GM18519 (cell line): Measurements from ENCODE around the gene TBC1D22A.
"Not testable (repeated sequence)": the region's sequence is repeated elsewhere in the genome, so short reads cannot be mapped to it uniquely, and the experiment has no call there.

Experiments
- ATAC-seq: cut with Tn5 transposase; IDR thresholded peaks from one replicate; pipeline ENCODE4 v1.9.1; 2021; ENCODE audit warnings: mild to moderate bottlenecking, moderate library complexity; ENCODE audit not compliant: unreplicated experiment, low FRiP score

Gene TBC1D22A

DNA sequence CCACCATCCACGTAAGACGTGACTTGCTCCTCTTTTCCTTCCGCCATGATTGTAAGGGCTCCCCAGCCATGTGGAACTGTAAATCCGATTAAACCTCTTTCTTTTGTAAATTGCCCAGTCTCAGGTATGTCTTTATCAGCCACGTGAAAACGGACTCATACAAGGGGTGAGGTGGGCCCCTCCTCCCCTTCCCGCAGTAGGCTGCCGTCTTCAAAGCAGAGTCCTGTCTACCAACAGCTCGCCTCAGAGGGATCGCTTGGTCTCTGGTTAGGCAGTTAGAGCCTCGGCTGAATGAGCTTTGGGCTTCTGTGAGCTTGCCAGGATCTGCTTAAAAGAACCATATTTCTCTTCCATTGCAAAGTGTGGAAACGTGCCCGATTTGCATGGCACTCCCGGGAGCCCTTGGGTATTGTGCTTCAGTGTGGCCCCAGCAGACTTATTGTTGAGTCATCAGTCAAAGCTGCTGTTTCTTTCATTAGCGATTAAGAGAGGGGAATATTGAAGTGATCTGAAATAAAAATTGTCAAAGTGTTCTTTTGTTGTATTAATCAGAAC, 338.3 kb downstream of the TBC1D22A start:
- ATAC-seq = no peak

DNA sequence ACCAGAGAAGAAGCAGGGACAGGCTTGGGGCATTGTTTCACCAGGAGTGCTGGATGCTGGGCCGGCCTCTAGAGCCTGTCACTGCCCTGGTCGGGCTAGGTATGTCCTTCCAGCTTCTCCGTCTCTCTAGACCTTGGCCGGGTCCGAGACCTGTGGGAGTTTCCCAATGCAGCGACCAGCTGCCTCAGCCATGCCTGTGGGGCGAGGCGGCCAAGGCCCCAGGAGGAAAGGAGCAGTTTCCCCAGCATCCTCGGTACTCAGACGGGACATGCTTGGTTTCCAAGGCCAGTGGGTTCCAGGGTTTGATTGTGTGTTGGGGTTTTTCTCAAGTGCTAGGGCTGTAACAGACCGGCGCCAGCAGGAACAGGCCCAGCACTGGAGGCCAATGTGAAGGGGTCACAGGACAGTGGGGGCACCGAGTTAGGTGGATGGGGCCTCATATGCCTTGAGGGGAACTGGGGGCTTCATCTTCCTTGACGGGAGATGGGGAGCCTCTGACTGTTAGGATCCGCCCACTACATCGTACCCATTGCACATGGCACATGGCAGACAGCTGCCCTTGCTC, 339.0 kb downstream of the TBC1D22A start:
- ATAC-seq = no peak

- ATAC-seq = no peak
Observed at GRCh38 chr22:47102081-47102480, 339.6 kb downstream of the TBC1D22A start.

DNA sequence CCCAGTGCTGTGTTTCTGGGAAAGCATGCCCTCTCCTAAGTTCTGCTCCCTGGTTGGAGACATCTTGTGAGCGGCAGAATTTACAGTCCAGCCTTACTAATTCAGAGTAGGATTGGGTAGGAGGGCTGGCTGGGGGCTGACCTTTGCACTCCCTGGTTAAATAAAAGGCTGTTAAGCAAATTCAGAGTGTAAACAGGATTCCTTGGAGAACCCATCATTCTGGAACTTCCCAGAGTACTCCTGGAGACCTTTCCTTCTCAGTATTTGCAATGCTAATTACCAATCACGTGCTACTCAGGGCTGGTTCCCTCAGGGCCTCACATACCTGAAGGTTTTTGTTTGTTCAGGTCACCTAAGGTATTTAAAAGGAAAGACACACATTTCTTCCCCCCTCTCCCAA, 340.2 kb downstream of the TBC1D22A start:
- no peak for ATAC-seq

- no peak for ATAC-seq
Observed at GRCh38 chr22:47105085-47105484, 342.6 kb downstream of the TBC1D22A start.

DNA sequence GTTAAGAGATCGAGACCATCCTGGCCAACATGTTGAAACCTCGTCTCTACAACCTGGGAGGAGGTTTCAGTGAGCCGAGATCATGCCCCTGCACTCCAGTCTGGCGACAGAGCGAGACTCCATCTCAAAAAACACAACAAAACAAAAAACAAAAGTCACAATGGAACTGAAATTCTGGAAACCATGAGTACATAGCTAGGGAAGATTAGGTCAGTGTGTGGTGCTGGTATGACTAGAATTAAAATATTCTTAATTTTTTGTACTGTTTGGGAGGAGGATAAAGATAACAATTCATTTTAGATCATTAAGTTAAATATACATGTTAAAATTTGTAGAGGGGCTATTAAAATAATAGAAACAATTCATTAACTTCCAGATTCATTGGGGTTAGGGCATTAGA, 344.4 kb downstream of the TBC1D22A start:
- ATAC-seq = no peak

- no peak for ATAC-seq
Observed at GRCh38 chr22:47107431-47107830, 345.0 kb downstream of the TBC1D22A start.

DNA sequence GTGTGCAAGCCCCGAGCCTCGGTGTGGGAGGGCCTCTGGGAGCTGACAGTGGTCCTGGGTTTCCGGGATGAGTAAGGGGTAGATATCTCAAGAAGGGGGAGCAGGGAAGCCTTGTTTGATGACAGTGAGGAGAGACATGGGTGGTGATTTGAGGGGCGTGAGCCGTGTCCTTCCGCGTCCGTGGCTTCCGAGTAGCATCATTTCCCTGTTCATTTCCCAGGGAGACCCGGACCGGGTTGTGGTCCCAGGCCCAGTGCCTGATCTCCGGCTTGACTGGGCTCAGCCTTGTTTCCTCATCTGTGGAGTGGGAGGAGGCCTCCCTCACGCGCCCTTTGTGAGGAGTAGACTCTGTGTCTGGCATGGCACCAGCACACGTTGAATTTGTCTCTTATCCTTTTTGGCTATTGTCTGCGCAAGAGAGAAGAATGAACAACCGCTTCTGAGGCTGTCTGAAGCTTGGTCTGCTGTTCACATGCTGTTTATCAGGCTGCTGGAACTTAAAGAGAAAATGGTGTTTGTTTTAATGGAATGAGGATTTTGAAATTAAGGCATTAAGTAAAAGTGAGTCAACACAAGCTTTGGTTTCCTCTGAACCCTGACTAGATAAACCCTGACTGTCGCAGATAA, 348.5 kb downstream of the TBC1D22A start:
- ATAC-seq = no peak

DNA sequence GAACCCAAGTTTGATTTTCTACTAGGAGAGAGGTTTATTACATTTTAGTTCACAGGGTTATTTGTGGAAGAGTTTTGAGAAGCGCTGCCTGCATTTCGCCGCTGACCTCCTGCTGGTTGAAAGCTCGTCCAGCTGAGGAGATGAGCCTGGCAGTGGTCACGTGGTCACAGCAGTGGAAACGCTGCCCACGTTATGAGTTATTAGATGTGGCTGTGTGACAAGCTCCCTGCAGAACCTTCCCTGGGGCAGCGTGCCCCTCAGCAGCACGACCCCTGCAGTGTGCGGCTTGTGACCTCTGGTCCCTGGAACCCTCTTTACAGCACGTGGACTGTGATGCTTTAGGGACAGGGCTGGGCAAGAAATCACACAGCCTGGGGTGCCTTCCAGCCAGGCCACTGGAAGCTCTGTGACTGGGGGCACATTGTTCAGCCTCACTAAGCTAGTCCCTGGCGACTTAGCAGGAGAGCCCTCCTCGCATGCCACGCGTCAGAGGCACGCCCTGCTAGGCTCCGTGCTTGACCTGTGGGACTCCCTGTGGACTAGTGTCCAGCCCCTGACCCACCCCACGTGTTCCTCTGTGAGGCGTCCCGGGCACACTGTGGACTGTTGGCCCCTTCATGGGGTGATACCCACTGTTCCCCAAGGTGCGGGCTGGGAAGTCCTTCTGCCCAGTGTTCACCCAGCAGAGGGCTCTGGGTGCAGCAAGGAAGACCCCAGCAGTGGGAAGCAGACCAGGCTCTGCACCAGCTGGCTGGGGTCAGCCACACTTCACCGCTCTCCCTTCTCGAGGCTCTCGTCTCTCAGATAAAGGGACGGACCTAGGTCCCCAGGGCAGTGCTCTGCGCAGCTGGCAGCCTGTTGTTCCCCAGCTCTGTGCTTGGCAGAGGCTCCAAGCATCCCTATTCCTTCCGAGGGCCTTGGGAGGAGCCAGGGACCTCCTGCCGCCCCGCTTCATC, 349.5 kb downstream of the TBC1D22A start:
- no peak for ATAC-seq

DNA sequence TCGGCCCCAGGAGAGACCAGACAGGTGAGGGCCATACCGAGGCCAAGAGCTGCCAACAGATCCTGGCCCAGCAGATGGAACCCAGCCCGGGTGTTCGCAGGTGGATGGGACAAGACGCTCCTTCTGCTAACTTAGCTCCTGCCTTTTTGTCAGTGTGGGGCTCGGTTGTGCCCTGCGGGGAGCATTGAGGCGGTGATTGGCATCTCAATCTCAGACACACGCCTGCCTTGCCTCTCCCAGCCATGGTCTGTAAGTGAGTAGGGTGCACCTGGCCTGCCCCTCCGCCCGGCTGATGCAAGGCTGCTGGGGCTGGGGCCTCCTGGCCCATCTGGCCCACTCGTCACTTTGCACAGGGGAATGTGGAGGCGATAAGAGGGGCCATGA, 350.1 kb downstream of the TBC1D22A start:
- ATAC-seq = no peak

GRCh38 chr22:47112994-47113852, 350.8 kb downstream of the TBC1D22A start:
- ATAC-seq = no peak

DNA sequence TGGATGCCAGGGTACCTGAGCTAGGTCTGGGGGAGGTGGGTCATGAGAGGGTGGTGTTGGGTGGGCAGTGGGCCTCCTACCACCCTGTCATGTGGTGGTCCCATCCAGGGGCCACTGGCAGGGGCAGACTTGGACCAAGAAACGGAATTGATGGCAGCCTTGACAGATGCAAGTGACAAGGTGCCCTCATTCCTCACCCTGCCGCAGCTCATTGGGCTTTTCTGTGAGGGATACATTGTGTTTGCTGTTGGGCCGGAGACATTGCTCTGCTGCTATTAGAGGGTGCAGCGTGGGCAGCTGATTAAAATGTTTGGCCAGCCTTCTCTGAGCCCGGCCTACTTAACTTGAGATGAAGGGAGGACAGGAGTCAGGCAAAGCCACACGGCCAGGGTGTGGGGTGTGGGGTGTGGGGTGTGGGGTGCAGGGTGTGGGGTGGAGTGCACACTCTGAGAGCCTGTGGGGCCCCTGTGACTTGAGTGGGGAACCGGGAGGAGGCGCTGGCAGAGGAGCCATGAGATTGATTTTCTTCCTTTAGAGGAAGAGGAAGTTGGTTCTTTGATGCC, 351.5 kb downstream of the TBC1D22A start:
- ATAC-seq = no peak

DNA sequence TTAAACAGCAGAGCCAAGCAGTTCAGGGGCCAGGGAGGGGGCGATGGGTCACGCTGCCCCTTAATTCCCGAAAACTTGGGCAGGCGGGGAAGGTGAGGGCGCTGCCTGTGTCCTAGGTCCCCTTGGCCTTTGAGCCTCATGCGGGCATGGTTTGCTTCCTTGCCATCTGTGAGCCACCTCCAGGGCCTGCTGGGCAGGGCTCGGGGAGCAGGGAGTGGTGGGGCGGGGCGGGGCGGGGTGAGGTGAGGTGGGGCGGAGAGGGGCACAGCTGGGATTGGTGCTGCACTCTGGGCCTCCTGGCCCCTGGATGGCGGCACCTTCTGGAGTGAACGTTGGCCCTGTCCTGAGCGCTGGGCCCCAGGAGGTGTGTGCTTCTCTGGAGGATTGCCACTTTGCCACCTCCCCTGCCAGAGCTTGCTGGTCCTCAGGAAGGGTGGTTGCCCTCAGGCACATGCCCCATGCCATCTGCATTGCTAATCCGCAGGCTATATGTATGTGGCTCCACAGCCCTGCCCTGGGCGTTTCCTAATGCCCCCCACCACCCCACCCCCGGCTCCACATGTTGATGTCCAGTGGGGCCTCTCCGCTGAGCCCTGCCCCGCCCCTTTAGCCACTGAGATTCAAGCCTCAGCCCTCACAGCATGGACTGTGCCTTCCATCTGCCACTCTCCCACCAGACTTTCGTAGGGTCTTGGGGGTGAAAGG, 352.5 kb downstream of the TBC1D22A start:
- ATAC-seq = no peak

DNA sequence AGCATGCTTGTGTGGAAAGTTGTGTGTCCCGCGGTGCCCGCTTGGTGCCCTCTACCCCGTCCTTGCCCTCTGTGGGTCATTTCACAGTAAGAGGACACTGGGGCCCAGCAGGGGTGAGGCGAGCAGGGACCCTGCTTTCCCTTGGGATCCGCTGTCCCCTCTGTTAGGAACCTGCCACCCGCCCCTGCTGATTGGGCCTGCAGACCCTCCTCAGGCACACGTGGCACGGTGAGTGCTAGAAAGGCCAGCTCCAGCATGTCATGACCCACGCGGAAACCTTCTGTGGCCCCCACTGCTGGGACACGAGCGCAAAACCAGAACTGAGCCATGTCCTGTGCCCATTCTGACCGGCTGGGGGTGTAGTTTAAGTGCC, 353.1 kb downstream of the TBC1D22A start:
- ATAC-seq = no peak

DNA sequence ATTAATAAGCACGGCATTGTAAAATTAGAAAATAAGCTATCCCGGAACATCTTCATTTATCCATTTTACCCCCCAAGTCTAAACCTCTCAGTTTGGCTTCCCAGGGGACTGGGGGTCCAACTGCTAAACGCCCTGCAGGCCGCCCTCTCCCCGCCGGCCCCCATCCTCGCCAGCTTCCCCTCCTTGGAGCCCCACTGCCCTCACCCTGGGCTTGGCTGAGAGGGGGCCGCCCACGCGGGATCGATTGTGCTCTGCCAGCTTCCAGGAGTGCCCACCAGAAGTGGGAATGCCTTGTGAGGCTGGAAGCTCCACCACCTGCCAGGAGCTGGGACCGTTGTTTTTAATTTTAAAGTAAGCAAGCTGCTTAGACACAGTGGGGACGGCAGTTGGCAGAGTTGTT, 353.5 kb downstream of the TBC1D22A start:
- ATAC-seq = no peak

- no peak for ATAC-seq
Observed at GRCh38 chr22:47116426-47117341, 354.2 kb downstream of the TBC1D22A start.

- ATAC-seq = not testable (repeated sequence)
Observed at GRCh38 chr22:47117442-47117841, 355.0 kb downstream of the TBC1D22A start.

DNA sequence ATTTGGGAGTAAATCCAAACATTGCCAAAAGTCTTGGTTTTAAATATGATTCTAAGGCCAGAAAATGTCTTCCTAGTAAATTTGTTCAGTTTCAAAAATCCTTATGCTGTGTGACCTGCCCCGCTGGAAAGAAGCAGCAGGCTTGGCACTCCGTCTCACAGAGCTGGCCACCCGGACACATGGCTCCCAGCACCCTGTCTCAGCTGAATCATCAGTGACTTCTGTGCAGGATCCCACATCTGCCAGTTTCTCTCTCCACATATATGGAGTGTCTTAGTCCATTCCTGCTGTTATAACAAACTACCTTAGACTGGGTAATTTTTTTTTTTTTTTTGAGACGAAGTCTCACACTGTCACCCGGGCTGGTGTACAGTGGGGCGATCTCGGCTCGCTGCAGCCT, 356.7 kb downstream of the TBC1D22A start:
- no peak for ATAC-seq
